K562 (cell line): ENCODE data around the gene UQCRHL. TPM values are rescaled to one million over a fixed set of nuclear protein-coding genes. Genes with fewer than 3 reads are reported as not detected.

Source experiments
- FOS ChIP-seq: IDR thresholded peaks from 3 replicates; pipeline ENCODE4 v1.6.1; 2011; ENCODE audit not compliant: insufficient read length; ENCODE audit errors: extremely low read depth
- KLF6 ChIP-seq: fragments of 250-450 bp; sonication (Bioruptor Pico); IDR thresholded peaks from 2 replicates; pipeline ENCODE4 v1.4.0; 2020; ENCODE audit warnings: mild to moderate bottlenecking, moderate library complexity, borderline replicate concordance
- MAX ChIP-seq: sonication (generic); formaldehyde crosslinking; IDR thresholded peaks from 2 replicates; pipeline ENCODE4 v1.9.0; 2022; ENCODE audit warnings: mild to moderate bottlenecking, missing genetic modification reagents
- NEUROD1 ChIP-seq: fragments of 150-350 bp; IDR thresholded peaks from 2 replicates; pipeline ENCODE4 v1.6.1; 2014; ENCODE audit warnings: borderline replicate concordance, low read length, low read depth; ENCODE audit not compliant: partially characterized antibody
- UBTF ChIP-seq, 2 experiments: IDR thresholded peaks; 2 replicates each; pipeline ENCODE4 v1.6.1; 2012; ENCODE audit warnings: improper control_type of control experiment in 2 of 2, low read depth in 2 of 2, low read length in 2 of 2, borderline replicate concordance in 1 of 2
- ZBTB26 ChIP-seq: fragments of 450-650 bp; formaldehyde crosslinking; IDR thresholded peaks from 2 replicates; pipeline ENCODE4 v1.4.0; 2022; ENCODE audit warnings: missing genetic modification characterization
- ZBTB5 ChIP-seq: fragments of 450-650 bp; IDR thresholded peaks from 2 replicates; pipeline ENCODE4 v1.6.1; 2017; ENCODE audit warnings: antibody characterized with exemption
- ZHX1 ChIP-seq: fragments of 150-350 bp; conservative IDR thresholded peaks from 2 replicates; pipeline ENCODE4 v1.6.1; 2014; ENCODE audit warnings: low read length
- ZNF197 ChIP-seq: fragments of 200-800 bp; sonication (Bioruptor generic); IDR thresholded peaks from 2 replicates; pipeline ENCODE4 v1.6.1; 2016; ENCODE audit warnings: low read depth, missing genetic modification characterization, missing compliant biosample characterization
- ZNF224 ChIP-seq: sonication (generic); formaldehyde crosslinking; IDR thresholded peaks from 2 replicates; pipeline ENCODE4 v1.8.0; 2022; ENCODE audit warnings: mild to moderate bottlenecking, missing genetic modification reagents
- ZNF23 ChIP-seq: fragments of 250-450 bp; sonication (Bioruptor Pico); IDR thresholded peaks from 2 replicates; pipeline ENCODE4 v1.4.0; 2020; ENCODE audit warnings: mild to moderate bottlenecking
- ZNF282 ChIP-seq: sonication (generic); formaldehyde crosslinking; IDR thresholded peaks from 2 replicates; pipeline ENCODE4 v1.8.1; 2023; ENCODE audit warnings: missing genetic modification reagents
- ZNF609 ChIP-seq: sonication (generic); formaldehyde crosslinking; IDR thresholded peaks from 2 replicates; pipeline ENCODE4 v1.8.1; 2023; ENCODE audit warnings: missing genetic modification reagents, mild to moderate bottlenecking, borderline replicate concordance
- polyA plus RNA-seq, 8 experiments: library from polyadenylated mRNA; depleted of rRNA in 4 of 8; stranded (reverse) in 5 of 8; unstranded in 3 of 8; fragments of >200 nt; fragmentation: Nextera tagmentation in 2 of 8; fragmentation: Illumina TruSeq in 1 of 8; extraction: Ambion mirVana in 2 of 8; extraction: Trizol in 1 of 8; gene quantifications; 2 replicates each; pipeline versions ENCODE4 v1.2.1 to v1.2.3, GENCODE V29; 2011 to 2014; ENCODE audit warnings: inconsistent platforms in 1 of 8, missing spikeins in 1 of 8
- total RNA-seq, 7 experiments: library from RNA; depleted of rRNA in 6 of 7; stranded (reverse); fragments of >200 nt in 6 of 7; fragmentation: Illumina TruSeq in 2 of 7; extraction: Trizol in 2 of 7; gene quantifications; 2 replicates each; pipeline versions ENCODE4 v1.2.1 to v1.2.3, GENCODE V29; 2011 to 2021; ENCODE audit warnings: low replicate concordance in 1 of 7

The UQCRHL gene
- total and polyA plus RNA-seq, 9 of the 15 experiments (the other 6 are each of a cell fraction or from before 2014, with no cell fraction given): 5.1 to 41.3 (median 21.8) TPM

- no peak; a peak in 1 of 4 replicates for TF ChIP-seq UBTF (IDR thresholded peaks at IDR 0.05; ENCODE audit: borderline replicate concordance in 1 of 2, low read depth in 2 of 2, low read length in 2 of 2)
- TF ChIP-seq NEUROD1: no peak
- TF ChIP-seq ZNF197 (CRISPR knock-in tag): no peak
- TF ChIP-seq ZHX1: 0 out of 2 replicates have a peak, but pooled peaks have one; percentile 60
- TF ChIP-seq FOS: no peak
- peak; percentile 94 for TF ChIP-seq MAX (CRISPR knock-in tag)
- TF ChIP-seq ZNF23 (CRISPR knock-in tag): no peak
- TF ChIP-seq ZNF224 (CRISPR knock-in tag): no peak
- 0 out of 2 replicates have a peak, but pooled peaks have one; percentile 1 for TF ChIP-seq ZBTB26 (CRISPR knock-in tag)
- no peak; the same call in 1 of the 2 replicates for TF ChIP-seq ZNF609 (CRISPR knock-in tag)
- TF ChIP-seq ZNF282: no peak
- no peak; the same call in 1 of the 2 replicates for TF ChIP-seq ZBTB5
- no peak for TF ChIP-seq KLF6
Measured at GRCh38 chr1:15849775-15850324, 42.4 kb upstream of the UQCRHL start (continued).
